SK-N-MC (cell line): ENCODE results near the gene EFEMP2.

Experiments used
- EZH2 ChIP-seq: fragments of 200-600 bp; sonication (generic); IDR thresholded peaks from one replicate; pipeline ENCODE4 v1.6.1; 2017; ENCODE audit warnings: antibody characterized with exemption
- POLR2AphosphoS5 ChIP-seq: IDR thresholded peaks from 2 replicates; pipeline ENCODE4 v1.6.1; 2012; ENCODE audit warnings: mild to moderate bottlenecking, low read depth, low read length, borderline replicate concordance

DNA sequence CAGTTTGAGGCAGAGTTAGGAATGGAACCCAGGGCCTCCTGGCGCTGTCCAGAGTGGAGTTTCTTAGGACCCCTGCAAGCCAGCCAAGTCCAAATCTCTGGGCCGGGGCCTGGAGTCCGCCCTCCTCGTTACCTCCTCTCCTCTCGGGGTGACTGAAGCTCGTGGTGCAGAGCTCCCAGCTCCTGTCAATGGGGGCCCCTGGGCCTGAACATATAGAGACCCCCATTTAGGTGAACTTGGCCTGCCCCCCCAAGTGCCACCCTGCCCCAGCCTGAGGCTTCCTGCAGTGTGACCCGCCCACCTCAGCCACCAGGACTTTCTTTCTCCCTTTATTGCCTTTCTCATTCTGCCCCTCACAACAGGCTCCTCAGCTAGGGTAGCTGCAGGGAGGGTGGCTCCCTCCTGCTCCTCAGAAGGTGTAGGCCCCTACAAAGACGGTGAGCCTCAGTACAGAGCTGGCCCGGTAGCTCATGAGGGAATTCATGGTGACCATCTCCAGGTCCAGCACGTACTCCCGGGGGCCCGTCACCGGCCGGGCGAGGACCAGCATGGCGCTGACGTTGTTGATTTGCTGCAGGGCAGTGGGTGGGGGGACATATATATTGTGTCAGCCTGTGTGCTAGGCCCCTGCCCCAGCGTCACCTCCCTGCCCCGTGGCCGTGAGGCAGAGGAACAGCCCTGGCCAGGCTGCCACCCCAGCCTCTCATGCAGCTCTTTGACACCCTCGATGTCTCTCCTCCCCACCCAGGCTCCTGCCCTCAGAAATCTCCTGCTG lies 5.9 kb downstream of the EFEMP2 start:
- no peak for TF ChIP-seq EZH2
- TF ChIP-seq POLR2AphosphoS5 = no peak
